IPS-NIHi7 (cell line): ENCODE data around the gene MVK.

Experiments used
- DNase-seq: peaks from one replicate; pipeline ENCODE4 v3.0.0; 2012; ENCODE audit warnings: mixed read lengths; ENCODE audit errors: extremely low spot score

MVK gene

DNA sequence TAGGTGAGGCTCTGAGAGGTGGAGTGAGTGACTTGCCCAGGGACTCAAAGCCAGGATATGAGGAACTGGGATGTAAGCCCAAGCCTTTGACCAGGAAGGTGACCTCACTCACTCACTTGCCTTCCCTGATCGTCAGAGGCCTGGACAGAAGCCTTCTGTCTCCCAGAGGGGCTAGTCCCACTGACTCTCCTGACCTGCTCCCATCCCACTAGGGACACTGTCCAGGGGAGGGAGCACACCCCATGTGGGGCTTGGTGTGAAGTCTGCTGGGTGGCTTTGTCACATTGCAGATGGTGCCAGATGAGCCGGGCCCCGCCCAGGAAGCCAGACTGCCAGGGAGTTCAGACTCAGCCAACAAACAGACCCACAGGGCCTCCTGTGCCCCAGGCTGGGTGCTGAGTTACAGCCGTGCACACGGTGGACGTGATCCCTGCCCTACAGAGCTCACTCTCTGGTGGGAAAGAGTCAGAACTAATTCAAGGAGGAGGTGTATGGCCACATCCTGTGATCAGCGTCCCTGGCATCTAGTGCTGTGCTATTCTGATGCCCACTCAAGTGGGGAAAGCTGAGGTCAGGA, 28.6 kb upstream of the MVK start:
- no peak for DNase-seq

DNA sequence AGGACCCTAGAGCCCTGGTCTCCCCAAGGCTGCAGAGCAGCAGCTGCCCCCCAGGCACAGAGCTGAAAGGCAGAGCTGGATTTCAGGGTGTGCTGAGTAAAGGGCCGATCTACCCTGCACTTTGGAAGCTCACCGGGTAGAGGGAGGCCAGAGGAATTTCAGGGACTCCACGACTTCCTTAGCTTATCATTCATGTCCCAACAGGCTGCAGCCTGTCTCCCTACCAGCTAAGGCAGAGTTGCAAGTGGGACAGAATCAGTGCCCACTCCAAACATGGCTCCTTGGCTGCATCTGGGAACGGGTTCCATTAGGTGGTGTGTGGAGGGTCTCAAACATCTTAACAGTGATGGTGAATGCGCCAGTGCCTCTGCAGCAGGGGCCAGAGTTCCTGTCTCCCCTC, 27.8 kb upstream of the MVK start:
- no peak for DNase-seq

DNA sequence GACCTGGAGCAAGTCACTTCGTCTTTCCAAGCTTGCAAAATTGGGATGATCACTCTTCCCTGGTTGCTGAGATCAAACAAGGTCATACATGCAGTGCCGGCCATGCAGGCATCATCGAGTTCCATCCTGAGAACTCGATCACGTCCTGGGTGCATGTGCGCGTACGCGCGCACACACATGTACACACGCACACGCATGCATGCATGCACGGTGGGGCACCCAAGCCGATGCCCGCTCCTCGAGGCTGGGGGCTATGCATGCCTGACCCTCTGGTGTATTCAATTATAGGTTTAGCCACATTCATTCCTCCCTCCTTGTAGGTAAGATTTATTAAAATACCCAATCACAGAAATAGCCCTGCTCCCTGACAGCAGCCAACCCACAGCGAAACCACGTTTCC, 26.3 kb upstream of the MVK start:
- DNase-seq: no peak

DNA sequence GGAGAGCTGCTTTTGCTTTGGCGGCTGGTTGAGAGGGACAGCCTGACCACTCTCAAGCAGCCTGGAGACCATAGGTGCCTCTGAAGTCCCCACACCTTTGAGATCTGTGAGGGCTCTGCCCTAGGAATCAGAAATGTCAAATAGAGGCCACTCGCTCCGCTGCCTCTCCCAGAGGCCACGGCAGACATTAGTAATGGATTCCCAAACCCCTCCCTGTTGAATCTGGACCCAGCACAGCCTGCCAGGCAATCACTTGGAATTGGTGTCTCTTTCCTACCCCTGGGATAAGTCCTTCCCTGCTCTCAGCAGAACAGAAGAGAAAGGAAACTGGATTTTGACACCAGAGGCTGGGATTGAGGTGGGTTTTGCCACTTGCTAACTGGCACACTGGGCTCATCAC, 25.3 kb upstream of the MVK start:
- no peak for DNase-seq

- DNase-seq: no peak
Measured at GRCh38 chr12:109549613-109550270, 23.9 kb upstream of the MVK start.

DNA sequence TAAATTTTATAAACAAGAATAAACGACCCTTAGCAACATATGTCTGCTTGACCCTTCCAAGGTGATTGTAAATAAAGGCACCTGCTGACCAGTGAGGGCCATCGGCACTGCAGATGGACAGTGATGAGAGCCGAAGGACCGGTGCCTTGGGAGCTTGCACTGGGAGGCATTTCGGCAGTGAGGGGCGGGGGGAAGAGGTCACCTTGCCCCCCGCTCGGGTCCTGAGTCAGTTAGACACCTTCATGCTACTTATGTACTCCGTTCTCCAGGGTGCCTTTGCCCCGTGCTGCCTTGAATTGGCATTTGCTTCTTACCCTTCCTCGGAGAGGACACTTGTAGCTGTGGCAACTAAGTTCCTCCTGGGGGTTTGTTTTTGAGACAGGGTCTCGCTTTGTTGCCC, 23.3 kb upstream of the MVK start:
- DNase-seq: no peak

DNA sequence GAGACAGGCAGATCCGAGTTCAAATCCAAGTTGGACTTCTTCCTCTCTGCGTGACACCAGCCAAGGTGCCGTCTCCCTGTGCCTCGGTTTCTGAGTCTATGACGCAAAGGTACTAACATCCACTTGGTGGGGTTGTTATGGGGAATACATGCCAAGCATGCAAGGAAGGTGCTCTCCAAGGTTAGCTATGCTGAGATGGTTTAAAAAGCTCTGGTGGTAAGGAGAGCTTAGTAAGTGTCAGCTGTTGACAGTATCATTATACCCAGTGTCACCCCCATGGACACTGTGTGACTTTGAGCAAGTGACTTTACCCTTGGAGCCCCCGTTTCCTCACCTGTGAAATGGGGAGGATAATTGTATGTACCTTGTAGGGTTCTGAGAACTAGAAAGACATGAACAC, 22.5 kb upstream of the MVK start:
- no peak for DNase-seq

- DNase-seq: no peak
Measured at GRCh38 chr12:109552971-109553370, 20.6 kb upstream of the MVK start.

DNA sequence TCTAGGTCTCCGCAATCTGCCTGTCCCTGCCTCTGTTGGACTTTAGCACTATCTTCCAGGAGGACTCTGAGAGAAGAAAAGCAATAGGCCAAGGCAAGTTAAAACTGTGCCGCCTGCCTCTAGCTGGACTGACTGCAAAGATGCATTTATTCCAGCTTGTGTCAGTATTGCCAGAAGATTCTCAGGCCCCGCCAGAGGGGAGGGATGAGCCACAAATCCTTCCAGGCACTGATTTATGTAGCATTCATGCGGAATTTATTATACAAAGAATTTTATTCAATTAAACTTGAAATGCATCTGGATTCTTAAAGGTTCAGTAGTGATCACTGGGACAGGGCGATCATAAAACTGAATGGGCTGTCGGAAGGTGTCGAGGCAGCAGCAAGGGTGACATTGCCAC, 20.1 kb upstream of the MVK start:
- no peak for DNase-seq

- DNase-seq: no peak
Measured at GRCh38 chr12:109553906-109554500, 19.6 kb upstream of the MVK start.

DNA sequence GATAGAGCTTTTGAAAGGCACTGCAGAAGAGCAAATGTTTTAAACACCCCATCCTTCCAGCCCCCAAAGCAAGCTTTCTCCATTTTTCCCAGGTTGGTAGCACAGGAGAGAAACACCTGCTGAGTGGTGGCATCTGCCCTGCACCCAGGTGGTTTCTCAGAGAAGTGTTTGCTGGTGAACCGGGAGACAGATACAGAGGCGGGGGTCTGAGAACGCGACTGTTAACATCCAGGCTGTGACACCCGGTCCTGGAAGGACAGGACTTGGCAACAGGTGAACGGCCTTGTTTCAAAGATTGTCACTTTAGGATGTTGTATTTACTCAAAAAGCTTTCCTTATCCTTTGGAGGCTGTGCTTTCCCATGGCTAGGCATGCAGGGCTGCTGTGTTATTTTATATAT, 18.8 kb upstream of the MVK start:
- DNase-seq: no peak

- DNase-seq: no peak
Measured at GRCh38 chr12:109555431-109556315, 17.9 kb upstream of the MVK start.

DNA sequence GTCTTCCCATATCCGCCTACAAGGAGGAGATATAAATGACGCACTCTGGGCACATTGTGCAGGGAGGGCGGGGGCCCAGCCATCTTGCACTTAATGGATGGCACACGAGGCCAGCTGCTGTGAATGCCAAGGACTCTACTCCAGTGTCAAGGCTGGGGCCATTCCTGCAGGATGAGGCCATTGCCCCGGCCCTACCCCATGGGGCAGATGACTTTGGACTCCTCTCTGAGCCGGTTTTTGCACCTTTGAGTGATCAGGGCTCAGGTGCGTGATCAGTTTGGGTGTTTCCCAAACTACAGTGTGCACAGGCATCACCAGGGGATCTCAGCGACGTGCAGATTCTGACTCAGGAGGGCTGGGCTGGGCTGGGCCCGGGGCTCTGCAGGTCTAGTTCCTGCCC, 16.4 kb upstream of the MVK start:
- DNase-seq: no peak

- no peak for DNase-seq
Measured at GRCh38 chr12:109557805-109558204, 15.8 kb upstream of the MVK start.

- no peak for DNase-seq
Measured at GRCh38 chr12:109558374-109559199, 15.0 kb upstream of the MVK start.

GRCh38 chr12:109559200-109559505, 14.4 kb upstream of the MVK start:
- no peak for DNase-seq

DNA sequence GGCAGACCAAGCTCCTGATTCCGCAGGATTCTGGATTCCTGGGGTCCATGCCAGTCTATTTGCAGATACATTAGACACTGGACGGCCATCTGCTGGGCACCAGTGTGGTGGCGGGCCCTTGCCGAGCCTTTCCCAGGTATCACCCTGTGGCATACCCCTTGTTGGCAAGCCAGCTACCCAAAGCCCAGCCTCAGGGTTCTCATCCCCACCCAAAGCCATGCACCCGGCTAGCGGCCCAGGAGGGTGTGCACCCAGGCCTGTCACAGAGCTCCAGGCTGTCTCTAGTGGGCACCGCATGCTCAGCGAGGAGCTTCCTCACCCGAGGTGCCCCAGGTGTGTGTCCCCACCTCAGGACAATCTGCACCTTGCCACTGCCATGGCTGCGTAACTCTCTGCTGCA, 14.0 kb upstream of the MVK start:
- DNase-seq: no peak

- DNase-seq: no peak
Measured at GRCh38 chr12:109560867-109561710, 12.5 kb upstream of the MVK start.

GRCh38 chr12:109561711-109562030, 11.9 kb upstream of the MVK start:
- DNase-seq: no peak

DNA sequence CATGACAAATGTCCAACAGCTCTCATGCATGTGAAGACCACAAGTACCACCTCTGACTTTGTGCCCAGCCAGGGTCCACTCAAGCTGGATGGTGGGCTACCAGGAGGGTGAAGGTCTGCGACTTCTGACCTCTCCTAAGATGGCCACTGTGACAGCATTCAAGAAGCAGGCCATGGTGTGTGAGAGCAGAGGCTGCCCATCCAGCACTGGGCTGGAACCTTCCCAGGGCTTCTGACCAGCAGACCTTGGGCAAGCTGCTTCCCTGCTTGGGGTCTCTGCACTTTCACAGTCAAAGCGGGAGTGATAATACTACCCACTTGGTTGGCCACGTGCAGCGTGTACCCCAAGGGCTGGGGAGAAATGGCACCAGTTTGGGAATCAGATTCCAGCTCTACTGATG, 10.7 kb upstream of the MVK start:
- DNase-seq: no peak
